HG03108 (cell line): Measurements from ENCODE around the gene LCA5L.

Experiments used
- ATAC-seq: cut with Tn5 transposase; IDR thresholded peaks from one replicate; pipeline ENCODE4 v1.9.1; 2021; ENCODE audit warnings: moderate library complexity; ENCODE audit not compliant: unreplicated experiment

LCA5L gene

DNA sequence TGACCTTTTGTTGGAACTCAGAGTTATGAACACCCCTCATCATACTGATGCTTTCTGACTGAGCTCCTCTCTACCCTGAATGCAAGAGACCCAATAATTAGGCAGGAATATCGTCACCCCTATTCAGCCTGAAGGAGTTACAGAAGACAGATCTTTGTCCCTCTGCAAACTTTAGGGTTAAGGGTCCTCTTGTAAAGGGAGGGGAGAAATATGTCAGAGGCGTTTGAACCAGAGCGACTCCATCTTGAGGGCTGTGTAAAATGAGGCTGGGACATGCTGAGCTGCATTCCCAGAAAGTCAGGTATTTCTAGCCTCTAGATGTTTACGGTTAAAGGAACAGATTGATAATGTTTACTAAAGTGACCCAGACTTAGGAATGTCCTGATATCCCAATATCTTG lies 86.2 kb downstream of the LCA5L start:
- no peak for ATAC-seq
